Measurements from ENCODE around the gene ZNF385D. TPM values are rescaled to one million over a fixed set of nuclear protein-coding genes. Genes with fewer than 3 reads are reported as not detected.

The ZNF385D gene
- total RNA-seq, 4 donors from 2014 or later, result 0.41 to 5.0 (median 1.6) TPM

GRCh38 chr3:21414506-21414905 is 336.5 kb downstream of the ZNF385D start:
- intact Hi-C loops (cut with DNase I; ENCODE audit: low total_unique reads), result no loop called here
- in situ Hi-C loops (cut with MboI; ENCODE audit: low sequenced_read_pairs in 4 of 4), result no loop called here
- H3K36me3 ChIP-seq, result no peaks in the 10 kb centered on the region
- H3K4me1 ChIP-seq, result no peaks in the 10 kb centered on the region
- DNase-seq (no peak), ATAC-seq (no peak)
- H3K27ac ChIP-seq, result no peak overlapping the region
- TF ChIP-seq CTCF (IDR thresholded peaks at IDR 0.05 in 4 of 5, conservative IDR thresholded peaks at IDR 0.05 in 1 of 5) (no peak), POLR2A (IDR thresholded peaks at IDR 0.05) (no peak)
- H3K4me3 ChIP-seq, result no peak overlapping the region
- no peaks in the 10 kb centered on the region for H3K27me3 ChIP-seq
- H3K9me3 ChIP-seq, result no peaks in the 10 kb centered on the region

GRCh38 chr3:21411058-21411457 is 340.0 kb downstream of the ZNF385D start:
- no peak for DNase-seq
- Histone ChIP-seq H3K4me3 (no peak overlapping the region), H3K9me3 (no peaks in the 10 kb centered on the region), H3K36me3 (no peaks in the 10 kb centered on the region), H3K27me3 (no peaks in the 10 kb centered on the region), H3K4me1 (no peaks in the 10 kb centered on the region), H3K27ac (no peak overlapping the region)
- no peak for TF ChIP-seq CTCF (IDR thresholded peaks at IDR 0.05 in 4 of 5, conservative IDR thresholded peaks at IDR 0.05 in 1 of 5)
- no peak for TF ChIP-seq POLR2A (IDR thresholded peaks at IDR 0.05)
- ATAC-seq, result no peak
- intact Hi-C loops (cut with DNase I; ENCODE audit: low total_unique reads), result no loop called here
- in situ Hi-C loops (cut with MboI; ENCODE audit: low sequenced_read_pairs in 4 of 4), result no loop called here

- Histone ChIP-seq H3K27ac (no peak overlapping the region), H3K9me3 (no peaks in the 10 kb centered on the region), H3K27me3 (no peaks in the 10 kb centered on the region), H3K36me3 (no peaks in the 10 kb centered on the region), H3K4me1 (no peaks in the 10 kb centered on the region), H3K4me3 (no peak overlapping the region)
- ATAC-seq, result no peak
- TF ChIP-seq POLR2A (IDR thresholded peaks at IDR 0.05), result no peak
- no peak for TF ChIP-seq CTCF (IDR thresholded peaks at IDR 0.05 in 4 of 5, conservative IDR thresholded peaks at IDR 0.05 in 1 of 5)
- intact Hi-C loops (cut with DNase I; ENCODE audit: low total_unique reads) (no loop called here), in situ Hi-C loops (cut with MboI; ENCODE audit: low sequenced_read_pairs in 4 of 4) (no loop called here)
- DNase-seq, result no peak
Observed at GRCh38 chr3:21409401-21409800, 341.6 kb downstream of the ZNF385D start.

GRCh38 chr3:21407743-21408142 is 343.3 kb downstream of the ZNF385D start:
- no peaks in the 10 kb centered on the region for H3K36me3 ChIP-seq
- no peak overlapping the region for H3K27ac ChIP-seq
- in situ Hi-C loops (cut with MboI; ENCODE audit: low sequenced_read_pairs in 4 of 4), result no loop called here

More at GRCh38 chr3:21407743-21408142, 343.3 kb downstream of the ZNF385D start:
- ATAC-seq (no peak), DNase-seq (no peak)
- TF ChIP-seq CTCF (IDR thresholded peaks at IDR 0.05 in 4 of 5, conservative IDR thresholded peaks at IDR 0.05 in 1 of 5), result no peak
- TF ChIP-seq POLR2A (IDR thresholded peaks at IDR 0.05), result no peak
- Histone ChIP-seq H3K27me3 (no peaks in the 10 kb centered on the region), H3K9me3 (no peaks in the 10 kb centered on the region), H3K4me1 (no peaks in the 10 kb centered on the region), H3K4me3 (no peak overlapping the region)
- intact Hi-C loops (cut with DNase I; ENCODE audit: low total_unique reads), result no loop called here

Measured in gastrocnemius medialis (tissue), 4 donors.